ENCODE measurements around the gene SPIC.

DNA sequence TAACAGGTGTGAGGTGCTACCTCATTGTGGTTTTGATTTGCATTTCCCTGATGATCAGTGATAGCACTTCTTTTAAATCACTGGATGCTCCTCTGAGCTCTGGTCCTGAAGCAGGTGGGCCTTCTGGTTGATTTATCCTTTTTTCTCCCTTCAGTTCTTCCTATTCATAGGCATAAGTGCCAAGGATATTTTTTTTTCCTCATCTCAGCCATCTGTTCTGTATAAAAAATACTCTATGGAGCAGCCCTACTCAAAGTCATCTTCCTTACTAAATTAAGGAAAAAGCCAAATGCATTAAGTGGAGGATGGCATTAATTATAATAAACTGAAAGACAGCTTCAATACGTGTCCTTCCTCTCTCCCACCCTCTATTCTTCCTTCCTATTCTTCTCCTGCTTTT lies 18.4 kb downstream of the SPIC start:
- TF ChIP-seq, protein P1, sequence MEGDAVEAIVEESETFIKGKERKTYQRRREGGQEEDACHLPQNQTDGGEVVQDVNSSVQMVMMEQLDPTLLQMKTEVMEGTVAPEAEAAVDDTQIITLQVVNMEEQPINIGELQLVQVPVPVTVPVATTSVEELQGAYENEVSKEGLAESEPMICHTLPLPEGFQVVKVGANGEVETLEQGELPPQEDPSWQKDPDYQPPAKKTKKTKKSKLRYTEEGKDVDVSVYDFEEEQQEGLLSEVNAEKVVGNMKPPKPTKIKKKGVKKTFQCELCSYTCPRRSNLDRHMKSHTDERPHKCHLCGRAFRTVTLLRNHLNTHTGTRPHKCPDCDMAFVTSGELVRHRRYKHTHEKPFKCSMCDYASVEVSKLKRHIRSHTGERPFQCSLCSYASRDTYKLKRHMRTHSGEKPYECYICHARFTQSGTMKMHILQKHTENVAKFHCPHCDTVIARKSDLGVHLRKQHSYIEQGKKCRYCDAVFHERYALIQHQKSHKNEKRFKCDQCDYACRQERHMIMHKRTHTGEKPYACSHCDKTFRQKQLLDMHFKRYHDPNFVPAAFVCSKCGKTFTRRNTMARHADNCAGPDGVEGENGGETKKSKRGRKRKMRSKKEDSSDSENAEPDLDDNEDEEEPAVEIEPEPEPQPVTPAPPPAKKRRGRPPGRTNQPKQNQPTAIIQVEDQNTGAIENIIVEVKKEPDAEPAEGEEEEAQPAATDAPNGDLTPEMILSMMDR (IDR thresholded peaks at IDR 0.05): no peak
- no peak for TF ChIP-seq EZH2 (IDR thresholded peaks at IDR 0.05)
